ENCODE results near the gene CHPF2. TPM values are rescaled to one million over a fixed set of nuclear protein-coding genes. Genes with fewer than 3 reads are reported as not detected.

CHPF2 gene
- total and polyA plus RNA-seq, 10 donors, result 16.3 to 55.4 (median 43.7) TPM

GRCh38 chr7:151187409-151188251 lies 44.7 kb upstream of the CHPF2 start:
- no peaks in the 10 kb centered on the region for H3K4me1 ChIP-seq
- H3K27ac ChIP-seq, result no peak overlapping the region
- no peaks in the 10 kb centered on the region for H3K36me3 ChIP-seq
- H3K9me3 ChIP-seq, result no peaks in the 10 kb centered on the region
- intact Hi-C loops (cut with DNase I; ENCODE audit: low total_unique reads), result no loop called here
- no peak overlapping the region for H3K4me3 ChIP-seq
- no peak for TF ChIP-seq POLR2AphosphoS5 (IDR thresholded peaks at IDR 0.05)
- TF ChIP-seq, protein P1, sequence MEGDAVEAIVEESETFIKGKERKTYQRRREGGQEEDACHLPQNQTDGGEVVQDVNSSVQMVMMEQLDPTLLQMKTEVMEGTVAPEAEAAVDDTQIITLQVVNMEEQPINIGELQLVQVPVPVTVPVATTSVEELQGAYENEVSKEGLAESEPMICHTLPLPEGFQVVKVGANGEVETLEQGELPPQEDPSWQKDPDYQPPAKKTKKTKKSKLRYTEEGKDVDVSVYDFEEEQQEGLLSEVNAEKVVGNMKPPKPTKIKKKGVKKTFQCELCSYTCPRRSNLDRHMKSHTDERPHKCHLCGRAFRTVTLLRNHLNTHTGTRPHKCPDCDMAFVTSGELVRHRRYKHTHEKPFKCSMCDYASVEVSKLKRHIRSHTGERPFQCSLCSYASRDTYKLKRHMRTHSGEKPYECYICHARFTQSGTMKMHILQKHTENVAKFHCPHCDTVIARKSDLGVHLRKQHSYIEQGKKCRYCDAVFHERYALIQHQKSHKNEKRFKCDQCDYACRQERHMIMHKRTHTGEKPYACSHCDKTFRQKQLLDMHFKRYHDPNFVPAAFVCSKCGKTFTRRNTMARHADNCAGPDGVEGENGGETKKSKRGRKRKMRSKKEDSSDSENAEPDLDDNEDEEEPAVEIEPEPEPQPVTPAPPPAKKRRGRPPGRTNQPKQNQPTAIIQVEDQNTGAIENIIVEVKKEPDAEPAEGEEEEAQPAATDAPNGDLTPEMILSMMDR (IDR thresholded peaks at IDR 0.05 in 8 of 11, conservative IDR thresholded peaks at IDR 0.05 in 3 of 11), result no peak
- TF ChIP-seq POLR2A (IDR thresholded peaks at IDR 0.05), result no peak
- peaks cover 0 to 8% (median 0%) of the 10 kb centered on the region in 7 donors for H3K27me3 ChIP-seq (replicated peaks in 1 of 7)
- 80 to 89% (median 84%) methylated on average over 12 to 22 of the region's 22 CpGs for WGBS, 5 donors
- peak; percentile 62 for DNase-seq

- no peak for DNase-seq
- Histone ChIP-seq H3K36me3 (no peaks in the 10 kb centered on the region), H3K27ac (no peak overlapping the region), H3K27me3 (replicated peaks in 1 of 7) (peaks cover 0 to 8% (median 0%) of the 10 kb centered on the region in 7 donors), H3K4me1 (no peaks in the 10 kb centered on the region), H3K9me3 (no peaks in the 10 kb centered on the region), H3K4me3 (no peak overlapping the region)
- TF ChIP-seq, protein P1 (IDR thresholded peaks at IDR 0.05 in 8 of 11, conservative IDR thresholded peaks at IDR 0.05 in 3 of 11), result no peak
- TF ChIP-seq POLR2AphosphoS5 (IDR thresholded peaks at IDR 0.05) (no peak), POLR2A (IDR thresholded peaks at IDR 0.05) (no peak)
- intact Hi-C loops (cut with DNase I; ENCODE audit: low total_unique reads), result no loop called here
- WGBS, 5 donors, result 44 to 56% (median 55%) methylated on average over 5 of the region's 5 CpGs
These were observed 44.1 kb upstream of the CHPF2 start for GRCh38 chr7:151188252-151188542.

DNA sequence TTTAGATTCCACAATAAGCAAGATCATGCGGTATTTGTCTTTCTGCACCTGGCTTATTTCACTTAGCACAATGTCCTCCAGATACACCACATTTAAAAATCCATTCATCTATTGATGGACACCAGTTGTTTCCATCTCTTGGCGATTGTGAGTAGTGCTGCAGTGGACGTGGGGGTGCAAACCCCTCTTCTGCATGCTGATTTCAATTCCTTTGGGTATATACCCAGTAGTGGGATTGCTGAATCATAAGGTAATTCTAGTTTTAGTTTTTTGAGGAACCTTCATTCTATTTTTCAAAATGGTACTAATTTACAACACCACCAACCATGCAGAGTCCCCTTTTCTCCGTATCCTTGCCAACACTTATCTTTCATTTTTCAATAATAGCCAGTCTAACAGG lies 43.2 kb upstream of the CHPF2 start:
- H3K9me3 ChIP-seq, result no peaks in the 10 kb centered on the region
- intact Hi-C loops (cut with DNase I; ENCODE audit: low total_unique reads), result no loop called here
- peaks cover 0 to 8% (median 0%) of the 10 kb centered on the region in 7 donors for H3K27me3 ChIP-seq (replicated peaks in 1 of 7)
- WGBS, 5 donors, result 68 to 79% (median 76%) methylated on average over 4 of the region's 4 CpGs
- no peak overlapping the region for H3K27ac ChIP-seq
- H3K4me1 ChIP-seq, result no peaks in the 10 kb centered on the region
- no peaks in the 10 kb centered on the region for H3K36me3 ChIP-seq
- H3K4me3 ChIP-seq, result no peak overlapping the region
- TF ChIP-seq, protein P1 (IDR thresholded peaks at IDR 0.05 in 8 of 11, conservative IDR thresholded peaks at IDR 0.05 in 3 of 11), result no peak
- no peak for TF ChIP-seq POLR2AphosphoS5 (IDR thresholded peaks at IDR 0.05)
- TF ChIP-seq POLR2A (IDR thresholded peaks at IDR 0.05), result no peak
- no peak for DNase-seq

- Histone ChIP-seq H3K4me3 (no peak overlapping the region), H3K4me1 (no peaks in the 10 kb centered on the region), H3K27ac (no peak overlapping the region), H3K27me3 (replicated peaks in 1 of 7) (peaks cover 0 to 24% (median 3%) of the 10 kb centered on the region in 7 donors), H3K36me3 (no peaks in the 10 kb centered on the region), H3K9me3 (no peaks in the 10 kb centered on the region)
- no peak for TF ChIP-seq POLR2A (IDR thresholded peaks at IDR 0.05)
- TF ChIP-seq POLR2AphosphoS5 (IDR thresholded peaks at IDR 0.05), result no peak
- TF ChIP-seq, protein P1 (IDR thresholded peaks at IDR 0.05 in 8 of 11, conservative IDR thresholded peaks at IDR 0.05 in 3 of 11), result no peak
- intact Hi-C loops (cut with DNase I; ENCODE audit: low total_unique reads), result no loop called here
- 73 to 86% (median 81%) methylated on average over 7 to 12 of the region's 12 CpGs for WGBS, 5 donors
- DNase-seq, result no peak
These were observed 40.7 kb upstream of the CHPF2 start for GRCh38 chr7:151191544-151191943.

All from spleen (tissue), 11 donors.